Neural cell (in vitro differentiated cells): ENCODE measurements around the gene STRN3. TPM values are rescaled to one million over a fixed set of nuclear protein-coding genes. Genes with fewer than 3 reads are reported as not detected.

ENCODE experiments used
- H2AFZ ChIP-seq: fragments of 200-600, 300-800 bp; sonication (generic), shearing (Covaris generic); 2 replicates; pipeline ENCODE4 v1.6.0; 2014; ENCODE audit warnings: low read depth, mild to moderate bottlenecking, antibody characterized with exemption, low read length, moderate library complexity
- H3F3A ChIP-seq: fragments of 200-600 bp; shearing (Covaris generic); 2 replicates; pipeline ENCODE4 v1.6.1; 2016; ENCODE audit warnings: mild to moderate bottlenecking, moderate library complexity, mixed read lengths, antibody characterized with exemption, low read length; ENCODE audit not compliant: insufficient read depth, poor library complexity, severe bottlenecking
- H3K27ac ChIP-seq: fragments of 200-600, 300-800 bp; sonication (generic), shearing (Covaris generic); 2 replicates; pipeline ENCODE4 v1.5.1; 2014; ENCODE audit warnings: mild to moderate bottlenecking, low read length, moderate library complexity
- H3K27me3 ChIP-seq: fragments of 300-800, 200-600 bp; sonication (generic), shearing (Covaris generic); 2 replicates; pipeline ENCODE4 v1.6.0; 2014; ENCODE audit warnings: mild to moderate bottlenecking, low read depth, low read length, moderate library complexity; ENCODE audit not compliant: insufficient read depth
- H3K36me3 ChIP-seq: fragments of 300-800, 200-600 bp; sonication (generic), shearing (Covaris generic); 2 replicates; pipeline ENCODE4 v1.5.1; 2014; ENCODE audit warnings: mild to moderate bottlenecking, antibody characterized with exemption, low read length, moderate library complexity; ENCODE audit not compliant: insufficient read depth
- H3K4me2 ChIP-seq: fragments of 300-800, 200-600 bp; sonication (generic), shearing (Covaris generic); 2 replicates; pipeline ENCODE4 v1.6.0; 2014; ENCODE audit warnings: mild to moderate bottlenecking, low read length
- H3K4me3 ChIP-seq: fragments of 300-800, 200-600 bp; sonication (generic), shearing (Covaris generic); 2 replicates; pipeline ENCODE4 v1.5.1; 2014; ENCODE audit warnings: mild to moderate bottlenecking, low read length, moderate library complexity
- H3K79me2 ChIP-seq: fragments of 200-600 bp; shearing (Covaris generic); replicated peaks from 2 replicates; pipeline ENCODE4 v1.6.0; 2014; ENCODE audit warnings: mild to moderate bottlenecking, low read length, moderate library complexity; ENCODE audit not compliant: insufficient read depth
- H3K9ac ChIP-seq: fragments of 300-800, 200-600 bp; sonication (generic), shearing (Covaris generic); 2 replicates; pipeline ENCODE4 v1.6.1; 2016; ENCODE audit warnings: mild to moderate bottlenecking, low read length, mixed read lengths
- H3K9me2 ChIP-seq: fragments of 200-600 bp; shearing (Covaris generic); 2 replicates; pipeline ENCODE4 v1.6.1; 2016; ENCODE audit warnings: mild to moderate bottlenecking, low read length, mixed read lengths; ENCODE audit not compliant: insufficient read depth
- H3K9me3 ChIP-seq: fragments of 200-600, 300-800 bp; sonication (generic), shearing (Covaris generic); 2 replicates; pipeline ENCODE4 v1.6.1; 2016; ENCODE audit warnings: mild to moderate bottlenecking, mixed run types, low read length, moderate library complexity, mixed read lengths
- H4K20me1 ChIP-seq: fragments of 200-600 bp; shearing (Covaris generic); 2 replicates; pipeline ENCODE4 v1.6.1; 2016; ENCODE audit warnings: mild to moderate bottlenecking, mixed run types; ENCODE audit not compliant: insufficient read depth
- CTCF ChIP-seq: fragments of 450-650 bp; IDR thresholded peaks from 2 replicates; pipeline ENCODE4 v1.5.1; 2014; ENCODE audit warnings: antibody characterized with exemption, mild to moderate bottlenecking, moderate library complexity; ENCODE audit not compliant: poor library complexity, severe bottlenecking
- EP300 ChIP-seq: fragments of 450-650 bp; conservative IDR thresholded peaks from 2 replicates; pipeline ENCODE4 v1.6.1; 2014; ENCODE audit warnings: antibody characterized with exemption, mild to moderate bottlenecking, moderate library complexity; ENCODE audit not compliant: poor library complexity, severe bottlenecking
- EZH2 ChIP-seq: fragments of 200-600, 300-800 bp; shearing (Covaris generic), sonication (generic); IDR thresholded peaks from 2 replicates; pipeline ENCODE4 v1.6.1; 2014; ENCODE audit warnings: antibody characterized with exemption, low read length, borderline replicate concordance, mild to moderate bottlenecking; ENCODE audit not compliant: insufficient read depth, poor library complexity, severe bottlenecking
- MXI1 ChIP-seq: fragments of 450-650 bp; conservative IDR thresholded peaks from 2 replicates; pipeline ENCODE4 v1.6.1; 2014; ENCODE audit warnings: antibody characterized with exemption, mild to moderate bottlenecking; ENCODE audit not compliant: poor library complexity, severe bottlenecking
- POLR2AphosphoS5 ChIP-seq: IDR thresholded peaks from 2 replicates; pipeline ENCODE4 v1.6.1; 2012
- RAD21 ChIP-seq: fragments of 450-650 bp; conservative IDR thresholded peaks from 2 replicates; pipeline ENCODE4 v1.6.1; 2014; ENCODE audit warnings: antibody characterized with exemption, mild to moderate bottlenecking, moderate library complexity
- REST ChIP-seq: IDR thresholded peaks from 2 replicates; pipeline ENCODE4 v1.6.1; 2012; ENCODE audit warnings: borderline replicate concordance
- SMC3 ChIP-seq: fragments of 450-650 bp; conservative IDR thresholded peaks from 2 replicates; pipeline ENCODE4 v1.6.1; 2014; ENCODE audit warnings: antibody characterized with exemption, mild to moderate bottlenecking, moderate library complexity; ENCODE audit not compliant: poor library complexity
- TAF1 ChIP-seq: IDR thresholded peaks from 2 replicates; pipeline ENCODE4 v1.6.1; 2012; ENCODE audit warnings: low read depth
- polyA plus RNA-seq: library from polyadenylated mRNA; depleted of rRNA; stranded (reverse); fragments of >200 nt; gene quantifications from 2 replicates; pipeline ENCODE4 v1.2.3, GENCODE V29; 2014

Gene STRN3
- polyA plus RNA-seq, 1 donor from 2014 or later, result 60.1 TPM

GRCh38 chr14:31029016-31029970 lies 3.1 kb upstream of the STRN3 start:
- TF ChIP-seq REST (no peak), CTCF (no peak), SMC3 (no peak), RAD21 (no peak), EP300 (no peak), POLR2AphosphoS5 (no peak)
- Histone ChIP-seq H3K27ac (no peak overlapping the region), H4K20me1 (no peaks in the 10 kb centered on the region), H3K9ac (no peak overlapping the region), H3K27me3 (no peaks in the 10 kb centered on the region), H2AFZ (no peak overlapping the region), H3K79me2 (peaks cover 25% of the 10 kb centered on the region), H3K9me2 (no peaks in the 10 kb centered on the region), H3F3A (no peaks in the 10 kb centered on the region), H3K4me2 (no peak overlapping the region), H3K9me3 (no peaks in the 10 kb centered on the region), H3K36me3 (no peaks in the 10 kb centered on the region), H3K4me3 (no peak overlapping the region)

GRCh38 chr14:31027847-31028246 lies 1.7 kb upstream of the STRN3 start:
- peak overlapping the region; percentile 91 for H3K4me3 ChIP-seq
- no peaks in the 10 kb centered on the region for H3K27me3 ChIP-seq
- H3K9me2 ChIP-seq, result no peaks in the 10 kb centered on the region
- TF ChIP-seq EP300 (no peak), REST (no peak), RAD21 (no peak), CTCF (no peak), POLR2AphosphoS5 (no peak), EZH2 (no peak), SMC3 (no peak), MXI1 (no peak), TAF1 (no peak)
- peaks cover 40% of the 10 kb centered on the region for H3K79me2 ChIP-seq
- no peaks in the 10 kb centered on the region for H4K20me1 ChIP-seq
- H3K36me3 ChIP-seq, result no peaks in the 10 kb centered on the region
- no peaks in the 10 kb centered on the region for H3K9me3 ChIP-seq
- no peak overlapping the region for H3K4me2 ChIP-seq
- no peak overlapping the region for H3K27ac ChIP-seq
- H3K9ac ChIP-seq, result no peak overlapping the region
- H2AFZ ChIP-seq, result no peak overlapping the region
- no peaks in the 10 kb centered on the region for H3F3A ChIP-seq
